ENCODE data around the gene RSL24D1. TPM values are rescaled to one million over a fixed set of nuclear protein-coding genes. Genes with fewer than 3 reads are reported as not detected.

RSL24D1 gene
- total RNA-seq (2012; rRNA removed): 95.7 and 122 TPM in 2 replicates

DNA sequence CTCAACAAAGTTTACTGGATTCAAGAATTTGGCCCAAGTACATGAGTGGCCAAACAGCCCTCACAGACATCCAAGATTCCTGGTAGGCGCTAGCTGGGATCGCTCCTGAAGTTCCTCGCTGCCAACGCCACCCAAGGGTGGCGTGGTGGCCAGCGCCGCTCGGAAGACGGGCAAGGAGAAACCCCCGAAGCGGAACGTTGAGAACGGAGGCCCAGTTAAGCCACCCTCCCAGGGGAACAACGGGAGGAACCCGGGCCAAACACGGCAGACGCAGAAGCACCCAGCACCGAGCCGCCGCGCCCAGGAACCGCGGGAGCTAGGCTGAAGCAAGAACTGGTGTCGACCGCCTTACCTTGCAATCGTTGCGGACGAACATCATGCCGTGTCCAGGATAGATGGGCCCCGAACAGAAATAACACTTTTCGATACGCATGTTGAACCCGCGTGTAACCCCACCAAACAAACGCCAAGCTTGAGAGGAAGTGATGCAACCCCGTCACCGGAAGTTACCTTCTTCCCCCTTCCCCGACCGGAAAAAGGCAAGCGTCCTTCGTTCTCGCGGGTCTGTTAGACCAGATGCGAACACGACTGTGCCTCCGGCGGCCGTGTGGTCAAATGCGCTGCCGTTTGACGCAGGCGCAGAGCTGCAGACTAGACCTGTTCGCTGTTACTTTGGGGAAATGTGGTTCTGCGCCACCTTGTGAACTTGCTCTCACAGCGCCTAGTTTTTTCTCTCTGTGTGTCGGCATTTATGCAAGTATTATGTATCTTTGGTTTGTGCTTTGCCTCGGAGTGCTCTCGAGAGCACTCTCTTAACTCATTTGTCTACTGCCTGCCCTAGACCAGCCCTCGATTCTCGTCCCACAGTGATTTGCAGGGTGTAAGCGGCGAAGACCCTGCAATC is at the start of gene RSL24D1:
RSL24D1 (minus strand) TSS at position 484 of the 904 bp plus-strand sequence; CDS start at position 433, 51 bp downstream.
- Histone ChIP-seq H3K36me3 (ENCODE audit: insufficient read depth, low read length) (peaks cover 11% of the 10 kb centered on the region), H3K9me3 (replicated peaks; ENCODE audit: low read length) (no peaks in the 10 kb centered on the region), H3K9ac (ENCODE audit: low read depth, low read length) (peak within 1 kb of the TSS; percentile 91), H3K4me2 (ENCODE audit: low read length) (peak within 1 kb of the TSS; percentile 86), H3K4me3 (ENCODE audit: low read length) (peak within 1 kb of the TSS; percentile 90), H3K27me3 (ENCODE audit: control insufficient read depth, insufficient read depth, low read length) (no peaks in the 10 kb centered on the region), H3K4me1 (ENCODE audit: control insufficient read depth, insufficient read depth, low read length) (peaks cover 26% of the 10 kb centered on the region)

DNA sequence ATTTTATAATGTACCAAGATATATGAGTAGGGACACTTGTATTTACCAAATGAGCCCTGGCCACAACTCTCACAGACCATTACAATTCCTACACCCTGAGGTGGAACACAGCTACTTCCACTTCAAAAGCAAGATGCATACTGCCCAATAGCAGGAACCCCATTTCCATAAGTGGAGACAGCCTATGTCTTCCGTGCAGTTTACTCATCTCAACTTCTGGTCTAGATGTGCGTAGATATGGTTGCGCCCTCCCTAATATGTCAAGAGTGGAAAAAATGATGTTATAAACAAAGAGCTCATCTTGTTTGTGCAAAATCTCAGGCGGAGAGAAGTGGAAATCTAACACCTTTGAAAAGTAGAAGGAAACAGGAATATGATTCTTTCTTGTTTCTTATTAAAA is 48.3 kb upstream of the RSL24D1 start:
- Histone ChIP-seq H3K9me3 (replicated peaks; ENCODE audit: low read length) (no peaks in the 10 kb centered on the region), H3K4me2 (ENCODE audit: low read length) (no peak overlapping the region), H3K9ac (ENCODE audit: low read depth, low read length) (no peak overlapping the region), H3K27me3 (ENCODE audit: control insufficient read depth, insufficient read depth, low read length) (no peaks in the 10 kb centered on the region), H3K36me3 (ENCODE audit: insufficient read depth, low read length) (no peaks in the 10 kb centered on the region), H3K4me1 (ENCODE audit: control insufficient read depth, insufficient read depth, low read length) (no peaks in the 10 kb centered on the region), H3K4me3 (ENCODE audit: low read length) (no peak overlapping the region)

DNA sequence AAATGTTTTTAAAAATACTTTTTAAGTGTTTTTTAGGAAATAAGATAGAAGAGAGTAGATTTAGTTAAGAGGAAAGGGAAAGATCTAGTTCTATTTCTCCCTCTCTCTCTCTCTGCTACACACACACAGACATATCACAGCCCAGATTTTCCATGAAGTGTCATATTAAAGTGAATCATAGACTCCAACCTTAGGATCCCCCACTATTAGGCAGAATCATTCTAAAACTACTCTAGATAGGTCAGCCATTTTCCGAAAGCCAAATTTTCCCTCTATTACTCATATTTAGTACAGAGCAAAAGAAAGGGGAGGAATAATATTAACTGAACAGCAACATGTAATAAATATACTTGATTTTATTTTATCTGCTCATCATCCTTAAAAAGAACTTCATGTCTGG is 45.1 kb upstream of the RSL24D1 start:
- H3K4me3 ChIP-seq (ENCODE audit: low read length): no peak overlapping the region
- H3K4me2 ChIP-seq (ENCODE audit: low read length): no peak overlapping the region
- no peaks in the 10 kb centered on the region for H3K36me3 ChIP-seq (ENCODE audit: insufficient read depth, low read length)
- no peaks in the 10 kb centered on the region for H3K9me3 ChIP-seq (replicated peaks; ENCODE audit: low read length)
- H3K27me3 ChIP-seq (ENCODE audit: control insufficient read depth, insufficient read depth, low read length): no peaks in the 10 kb centered on the region
- H3K4me1 ChIP-seq (ENCODE audit: control insufficient read depth, insufficient read depth, low read length): no peaks in the 10 kb centered on the region
- no peak overlapping the region for H3K9ac ChIP-seq (ENCODE audit: low read depth, low read length)

DNA sequence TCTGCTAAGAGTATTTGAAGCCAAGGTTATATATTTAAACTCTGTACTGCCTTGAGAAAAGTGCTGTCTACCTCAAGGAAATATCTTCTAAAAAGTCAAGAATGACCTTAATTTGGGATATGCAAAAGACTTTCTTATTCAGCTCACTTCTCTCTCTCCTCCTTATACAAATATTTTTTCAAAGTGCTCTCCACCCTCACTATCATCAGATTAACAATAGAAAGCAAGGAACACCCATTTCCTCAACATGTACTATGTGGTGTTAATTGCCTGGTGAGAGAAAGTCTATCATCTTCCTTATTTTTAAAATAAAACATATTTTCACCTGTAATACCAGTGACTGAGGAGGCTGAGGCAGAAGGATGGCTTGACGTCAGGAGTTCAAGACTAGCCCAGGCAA is 44.4 kb upstream of the RSL24D1 start:
- Histone ChIP-seq H3K4me2 (ENCODE audit: low read length) (no peak overlapping the region), H3K4me1 (ENCODE audit: control insufficient read depth, insufficient read depth, low read length) (no peaks in the 10 kb centered on the region), H3K36me3 (ENCODE audit: insufficient read depth, low read length) (no peaks in the 10 kb centered on the region), H3K9ac (ENCODE audit: low read depth, low read length) (no peak overlapping the region), H3K4me3 (ENCODE audit: low read length) (no peak overlapping the region), H3K27me3 (ENCODE audit: control insufficient read depth, insufficient read depth, low read length) (no peaks in the 10 kb centered on the region), H3K9me3 (replicated peaks; ENCODE audit: low read length) (no peaks in the 10 kb centered on the region)

DNA sequence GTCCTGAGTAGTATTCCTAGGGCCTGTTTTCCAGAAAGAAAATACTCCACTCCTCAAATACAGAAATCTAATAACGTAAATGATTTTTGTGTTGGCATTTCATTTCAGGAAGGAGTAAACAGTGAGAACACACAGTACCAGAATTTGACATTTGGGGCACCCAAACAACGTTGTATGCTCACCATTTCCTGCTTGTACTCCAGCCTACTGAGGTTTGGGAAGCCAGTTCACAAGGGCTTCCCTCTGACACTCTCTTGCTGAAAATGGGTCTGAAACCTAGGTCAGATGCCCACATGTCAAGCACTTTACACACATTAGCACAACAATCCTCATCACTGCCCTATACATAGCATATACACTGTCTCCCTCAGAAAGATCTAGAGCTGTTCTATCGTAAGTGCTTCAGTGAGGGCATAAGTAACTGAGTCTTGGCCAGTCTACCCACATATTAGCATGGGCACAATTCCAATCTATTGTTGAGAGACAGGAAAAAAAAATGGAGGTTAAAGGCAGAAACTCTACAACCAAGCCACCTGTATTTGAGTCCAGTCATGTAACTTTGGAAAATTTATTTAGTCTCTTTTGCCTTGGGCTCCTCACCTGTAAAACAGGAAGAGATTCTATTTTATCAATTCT is 43.5 kb upstream of the RSL24D1 start:
- no peak overlapping the region for H3K4me2 ChIP-seq (ENCODE audit: low read length)
- no peaks in the 10 kb centered on the region for H3K36me3 ChIP-seq (ENCODE audit: insufficient read depth, low read length)
- no peak overlapping the region for H3K4me3 ChIP-seq (ENCODE audit: low read length)
- no peaks in the 10 kb centered on the region for H3K27me3 ChIP-seq (ENCODE audit: control insufficient read depth, insufficient read depth, low read length)
- H3K9ac ChIP-seq (ENCODE audit: low read depth, low read length): no peak overlapping the region
- H3K4me1 ChIP-seq (ENCODE audit: control insufficient read depth, insufficient read depth, low read length): no peaks in the 10 kb centered on the region
- H3K9me3 ChIP-seq (replicated peaks; ENCODE audit: low read length): no peaks in the 10 kb centered on the region

DNA sequence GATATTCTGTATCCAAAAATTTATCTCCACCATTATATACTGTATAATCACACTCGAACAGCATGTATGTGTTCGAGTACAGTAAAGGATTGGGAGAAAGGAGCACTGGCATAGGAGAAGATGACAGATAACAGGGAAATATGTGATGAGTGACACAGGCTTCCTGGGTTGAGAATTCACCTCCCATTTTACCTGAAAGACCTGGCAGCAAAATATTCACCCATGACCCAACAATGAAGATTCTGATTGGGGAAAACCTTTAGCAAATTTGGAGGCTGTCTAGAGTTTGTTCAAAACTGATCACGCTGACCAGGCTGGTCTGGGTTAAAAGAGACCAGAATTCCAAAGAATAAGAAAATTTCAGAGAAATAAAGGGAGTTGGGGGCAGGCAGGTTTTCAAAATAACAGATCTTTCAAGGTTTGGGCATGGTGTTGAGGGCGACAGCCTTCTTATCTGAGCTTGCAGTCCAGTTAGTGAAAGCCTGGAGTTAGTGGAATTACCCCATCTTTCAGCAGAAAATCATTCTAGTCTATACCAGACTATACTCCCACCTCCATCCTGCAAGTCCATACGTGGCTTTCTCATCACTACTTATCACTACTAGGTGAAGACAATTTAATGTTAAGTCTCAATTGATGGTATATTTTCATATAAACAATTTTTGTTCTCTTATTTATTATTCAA is 42.8 kb upstream of the RSL24D1 start:
- Histone ChIP-seq H3K4me2 (ENCODE audit: low read length) (no peak overlapping the region), H3K4me1 (ENCODE audit: control insufficient read depth, insufficient read depth, low read length) (no peaks in the 10 kb centered on the region), H3K9ac (ENCODE audit: low read depth, low read length) (no peak overlapping the region), H3K36me3 (ENCODE audit: insufficient read depth, low read length) (no peaks in the 10 kb centered on the region), H3K27me3 (ENCODE audit: control insufficient read depth, insufficient read depth, low read length) (no peaks in the 10 kb centered on the region), H3K4me3 (ENCODE audit: low read length) (no peak overlapping the region), H3K9me3 (replicated peaks; ENCODE audit: low read length) (no peaks in the 10 kb centered on the region)

DNA sequence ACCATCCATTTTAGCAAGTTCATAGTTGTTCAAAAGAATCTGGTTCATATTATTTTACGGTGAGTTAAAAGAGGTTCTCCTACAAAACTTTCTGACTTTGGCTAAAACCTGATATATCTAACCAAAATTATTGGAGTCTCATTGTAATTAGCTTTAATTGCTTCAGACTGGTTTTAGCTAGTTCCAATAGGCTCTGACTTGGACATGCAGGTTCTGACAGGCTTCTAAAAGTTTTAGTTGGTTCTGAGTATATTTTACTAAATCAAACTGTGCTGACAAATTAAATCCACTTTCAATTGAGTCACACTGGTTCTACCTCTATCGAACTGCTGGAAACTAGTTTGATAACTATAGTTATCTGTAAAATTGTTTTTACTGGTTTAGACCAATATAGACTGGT is 42.1 kb upstream of the RSL24D1 start:
- no peak overlapping the region for H3K4me3 ChIP-seq (ENCODE audit: low read length)
- H3K9me3 ChIP-seq (replicated peaks; ENCODE audit: low read length): no peaks in the 10 kb centered on the region
- no peaks in the 10 kb centered on the region for H3K4me1 ChIP-seq (ENCODE audit: control insufficient read depth, insufficient read depth, low read length)
- H3K36me3 ChIP-seq (ENCODE audit: insufficient read depth, low read length): no peaks in the 10 kb centered on the region
- no peak overlapping the region for H3K4me2 ChIP-seq (ENCODE audit: low read length)
- no peak overlapping the region for H3K9ac ChIP-seq (ENCODE audit: low read depth, low read length)
- H3K27me3 ChIP-seq (ENCODE audit: control insufficient read depth, insufficient read depth, low read length): no peaks in the 10 kb centered on the region

DNA sequence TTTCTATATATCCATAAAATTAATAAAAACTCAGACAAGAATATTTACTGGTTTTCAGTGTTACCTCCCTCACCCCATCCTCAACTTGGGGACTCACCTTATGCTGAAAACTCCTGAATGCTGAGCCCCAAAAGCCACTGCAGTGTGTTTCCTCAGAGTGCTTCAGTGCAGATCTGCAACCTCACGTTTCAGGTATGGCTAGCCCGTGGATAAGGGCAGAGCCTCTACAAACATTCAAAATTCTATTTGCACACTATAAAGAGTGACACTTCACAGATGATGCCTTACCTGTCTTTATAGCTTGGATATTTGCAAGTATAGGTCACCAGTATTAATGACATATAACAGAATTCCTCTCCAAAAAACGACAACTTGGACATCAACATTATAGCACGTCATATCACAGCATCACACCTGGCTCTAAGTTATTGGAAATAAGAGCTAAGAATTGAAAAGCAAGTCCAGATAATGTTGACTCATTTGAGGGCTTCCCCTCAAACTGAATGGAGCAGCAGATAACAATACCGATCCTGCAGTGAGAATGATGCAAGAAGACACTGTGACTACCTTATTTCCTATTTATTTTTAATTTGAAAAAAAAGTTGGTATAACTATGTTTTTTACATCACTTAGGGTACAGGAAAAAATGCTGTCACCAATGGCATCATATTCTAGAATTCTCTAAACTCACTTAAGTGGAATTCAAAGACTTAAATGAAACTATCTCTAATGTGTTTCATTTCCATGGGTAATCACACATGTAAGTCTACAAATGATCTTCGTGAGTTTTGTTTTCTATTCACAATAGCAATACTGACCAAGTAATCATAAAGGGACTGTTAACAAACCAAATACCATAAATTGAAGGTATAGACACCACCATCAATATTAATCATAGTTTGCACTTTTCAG is 40.7 kb upstream of the RSL24D1 start:
- H3K9me3 ChIP-seq (replicated peaks; ENCODE audit: low read length): no peaks in the 10 kb centered on the region
- H3K4me2 ChIP-seq (ENCODE audit: low read length): no peak overlapping the region
- no peaks in the 10 kb centered on the region for H3K36me3 ChIP-seq (ENCODE audit: insufficient read depth, low read length)
- H3K9ac ChIP-seq (ENCODE audit: low read depth, low read length): no peak overlapping the region
- H3K4me1 ChIP-seq (ENCODE audit: control insufficient read depth, insufficient read depth, low read length): no peaks in the 10 kb centered on the region
- H3K27me3 ChIP-seq (ENCODE audit: control insufficient read depth, insufficient read depth, low read length): no peaks in the 10 kb centered on the region
- no peak overlapping the region for H3K4me3 ChIP-seq (ENCODE audit: low read length)

DNA sequence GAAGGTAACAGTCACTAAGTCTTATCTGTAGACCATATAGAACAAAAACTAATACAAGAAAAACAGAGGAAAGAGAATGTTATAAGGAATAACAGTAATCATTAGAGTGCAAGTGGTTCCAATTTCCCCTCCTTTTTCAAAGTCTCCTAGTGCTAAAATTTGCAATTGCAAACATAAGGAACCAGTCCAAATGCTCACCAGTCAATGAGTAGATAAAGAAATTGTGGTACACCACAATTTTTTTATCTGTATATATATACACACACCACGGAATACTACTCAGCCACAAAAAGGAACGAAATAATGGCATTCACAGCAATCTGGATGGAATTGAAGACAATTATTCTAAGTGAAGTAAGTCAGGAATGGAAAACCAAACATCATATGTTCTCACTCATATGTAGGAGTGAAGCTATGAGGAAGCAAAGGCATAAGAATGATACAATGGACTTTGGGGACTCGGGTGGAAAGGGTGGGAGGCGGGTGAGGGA is 38.9 kb upstream of the RSL24D1 start:
- no peaks in the 10 kb centered on the region for H3K36me3 ChIP-seq (ENCODE audit: insufficient read depth, low read length)

DNA sequence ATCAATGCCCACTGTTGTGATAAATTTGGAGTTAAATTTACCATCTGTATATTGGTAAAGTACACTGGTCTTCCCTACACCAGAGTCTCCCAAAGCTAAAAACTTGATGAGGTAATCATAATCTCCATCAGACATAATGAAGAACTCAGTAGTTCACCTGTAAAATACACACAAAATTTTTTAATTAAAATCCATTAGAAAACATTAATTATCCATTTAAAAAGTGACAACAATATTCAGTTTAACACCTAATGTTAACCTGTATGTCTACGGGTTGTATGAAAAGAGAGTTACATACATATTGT is 38.0 kb upstream of the RSL24D1 start:
- Histone ChIP-seq H3K4me3 (ENCODE audit: low read length) (no peak overlapping the region), H3K36me3 (ENCODE audit: insufficient read depth, low read length) (no peaks in the 10 kb centered on the region), H3K4me1 (ENCODE audit: control insufficient read depth, insufficient read depth, low read length) (peaks cover 3% of the 10 kb centered on the region), H3K9ac (ENCODE audit: low read depth, low read length) (no peak overlapping the region), H3K4me2 (ENCODE audit: low read length) (no peak overlapping the region), H3K27me3 (ENCODE audit: control insufficient read depth, insufficient read depth, low read length) (no peaks in the 10 kb centered on the region), H3K9me3 (replicated peaks; ENCODE audit: low read length) (no peaks in the 10 kb centered on the region)

More for the DNA sequence above, 38.9 kb upstream of the RSL24D1 start:
- H3K9me3 ChIP-seq (replicated peaks; ENCODE audit: low read length): no peaks in the 10 kb centered on the region
- H3K4me2 ChIP-seq (ENCODE audit: low read length): no peak overlapping the region
- no peak overlapping the region for H3K9ac ChIP-seq (ENCODE audit: low read depth, low read length)
- H3K27me3 ChIP-seq (ENCODE audit: control insufficient read depth, insufficient read depth, low read length): no peaks in the 10 kb centered on the region
- H3K4me1 ChIP-seq (ENCODE audit: control insufficient read depth, insufficient read depth, low read length): no peaks in the 10 kb centered on the region
- H3K4me3 ChIP-seq (ENCODE audit: low read length): no peak overlapping the region

Measured in skeletal muscle satellite cell (primary cell).